Panc1 (cell line): ENCODE data around the gene ALDH2. TPM values are rescaled to one million over a fixed set of nuclear protein-coding genes. Genes with fewer than 3 reads are reported as not detected.
"Not testable (repeated sequence)": the region's sequence is repeated elsewhere in the genome, so short reads cannot be mapped to it uniquely, and the experiment has no call there.

Experiments used
- ATAC-seq: fragments of 200-7000 bp; cut with Tn5 transposase; 2 replicates; pipeline ENCODE4 v1.9.1; 2020; ENCODE audit warnings: mild to moderate bottlenecking, moderate library complexity
- BruUV-seq: library from RNA; stranded (reverse); fragments of 400-500 nt; replicated peaks from 2 replicates; lab custom pipeline; 2021; lab: Mats Ljungman, UMichigan
- CTCF ChIA-PET: fragments of 300-600 bp; sonication (Branson Sonifier 250); formaldehyde crosslinking; loops from one replicate; lab custom pipeline; 2022; ENCODE audit warnings: antibody characterized with exemption; lab: Charles Lee
- POLR2A ChIA-PET: fragments of 300-600 bp; sonication (Branson Sonifier 250); formaldehyde crosslinking; loops from one replicate; lab custom pipeline; 2022; ENCODE audit warnings: antibody characterized with exemption; lab: Charles Lee
- DNase-seq: peaks from one replicate; pipeline ENCODE4 v3.0.0-alpha.2; 2010; ENCODE audit warnings: low read depth, low spot score
- H3K27ac ChIP-seq: 2 replicates; pipeline ENCODE4 v1.5.1; 2011; ENCODE audit warnings: mild to moderate bottlenecking, low read length, inconsistent platforms
- H3K27me3 ChIP-seq: fragments of 200-500 bp; sonication (Bioruptor generic); 2 replicates; pipeline ENCODE4 v1.6.0; 2014; ENCODE audit warnings: low read length, inconsistent platforms; ENCODE audit not compliant: control insufficient read depth, insufficient read depth
- H3K36me3 ChIP-seq: fragments of 200-500 bp; sonication (Bioruptor generic); 2 replicates; pipeline ENCODE4 v1.5.1; 2014; ENCODE audit warnings: inconsistent platforms, mild to moderate bottlenecking, low read length, moderate library complexity; ENCODE audit not compliant: control insufficient read depth, insufficient read depth
- H3K4me1 ChIP-seq: 2 replicates; pipeline ENCODE4 v1.5.1; 2011; ENCODE audit warnings: inconsistent platforms, mild to moderate bottlenecking, low read length, moderate library complexity; ENCODE audit not compliant: control insufficient read depth, insufficient read depth
- H3K4me3 ChIP-seq, 2 experiments: 2 replicates each; pipeline ENCODE4 v1.5.1; 2011 to 2012; ENCODE audit warnings: low read depth in 2 of 2, low read length in 2 of 2, mild to moderate bottlenecking in 2 of 2, inconsistent platforms in 1 of 2, moderate library complexity in 1 of 2
- H3K9me3 ChIP-seq: fragments of 200-500 bp; sonication (Bioruptor generic); 2 replicates; pipeline ENCODE4 v1.5.1; 2014; ENCODE audit warnings: low read depth, mild to moderate bottlenecking, inconsistent platforms, low read length, moderate library complexity; ENCODE audit not compliant: control insufficient read depth, insufficient read depth
- POLR2AphosphoS5 ChIP-seq: IDR thresholded peaks from 2 replicates; pipeline ENCODE4 v1.6.1; 2012; ENCODE audit warnings: mild to moderate bottlenecking, low read depth, low read length, moderate library complexity
- SIN3A ChIP-seq: IDR thresholded peaks from 2 replicates; pipeline ENCODE4 v1.6.1; 2012; ENCODE audit warnings: low read depth, mild to moderate bottlenecking, low read length, moderate library complexity, borderline replicate concordance; ENCODE audit not compliant: insufficient read depth
- TCF7L2 ChIP-seq: IDR thresholded peaks from 2 replicates; pipeline ENCODE4 v1.6.1; 2011; ENCODE audit warnings: mild to moderate bottlenecking, low read depth, low read length, inconsistent platforms
- in situ Hi-C: cut with HindIII; loops from 2 replicates; pipeline ENCODE4 v1.10.0; 2016; ENCODE audit warnings: low sequenced_read_pairs, low pct_unique_long_range_greater_than_20kb
- intact Hi-C: fragments of 100-400 bp; cut with micrococcal nuclease; formaldehyde crosslinking; loops from one replicate; pipeline ENCODE4 v1.10.0; 2022; ENCODE audit not compliant: unreplicated experiment
- total RNA-seq: library from RNA; stranded (reverse); gene quantifications from one replicate; pipeline ENCODE4 v1.2.1, GENCODE V29; 2021; ENCODE audit not compliant: unreplicated experiment
- TF ChIP-seq, protein P1 (sequence below): fragments of 450-650 bp; IDR thresholded peaks from 2 replicates; pipeline ENCODE4 v1.5.1; 2017; ENCODE audit warnings: mild to moderate bottlenecking
- TF ChIP-seq, protein P2 (sequence below), 2 experiments: IDR thresholded peaks; 2 replicates each; pipeline ENCODE4 v1.6.1; 2011 to 2012; ENCODE audit warnings: low read depth in 2 of 2, control low read depth in 1 of 2, low read length in 1 of 2, mild to moderate bottlenecking in 1 of 2, moderate library complexity in 1 of 2; ENCODE audit not compliant: insufficient read depth in 1 of 2

ALDH2 gene
- total RNA-seq, 1 experiment from 2014 or later, result 9.0 TPM

DNA sequence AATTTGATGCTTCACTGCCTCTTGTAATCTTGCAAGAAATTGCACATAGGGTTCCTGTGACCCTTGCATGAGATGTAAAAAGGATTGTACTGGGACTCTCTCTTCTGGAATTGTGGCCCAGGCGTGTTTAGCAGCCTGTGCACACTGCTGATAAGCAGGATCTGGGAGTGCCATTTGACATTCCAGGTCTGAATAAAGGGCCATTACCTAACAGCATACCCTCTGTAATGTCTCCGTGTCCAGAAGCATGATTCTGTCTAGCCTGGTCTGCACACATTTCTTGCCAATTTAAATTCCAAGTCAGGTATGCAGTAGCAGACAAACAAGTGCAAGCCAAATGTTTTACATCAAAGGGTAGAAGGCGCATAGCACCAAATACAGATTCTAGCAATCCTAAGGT lies 57.2 kb downstream of the ALDH2 start:
- Histone ChIP-seq H3K36me3 (no peaks in the 10 kb centered on the region), H3K9me3 (no peaks in the 10 kb centered on the region), H3K27ac (no peak overlapping the region), H3K27me3 (no peaks in the 10 kb centered on the region; the same call in 1 of the 2 replicates), H3K4me1 (peaks cover 2% of the 10 kb centered on the region; the same call in 1 of the 2 replicates), H3K4me3 (no peak overlapping the region)
- ChIA-PET CTCF (interaction anchor here (0.7 kb wide), 1 partner anchor 77 kb away, joined by 3 read pairs; no protein-coding TSS in a partner anchor), POLR2A (no interaction called here)
- TF ChIP-seq POLR2AphosphoS5 (no peak), TCF7L2 (0 out of 2 replicates have a peak, but pooled peaks have one; percentile 14)
- BruUV-seq, result no TSS peak
- in situ Hi-C loops (no loop called here), intact Hi-C loops (no loop called here)
- DNase-seq (no peak), ATAC-seq (no peak)

DNA sequence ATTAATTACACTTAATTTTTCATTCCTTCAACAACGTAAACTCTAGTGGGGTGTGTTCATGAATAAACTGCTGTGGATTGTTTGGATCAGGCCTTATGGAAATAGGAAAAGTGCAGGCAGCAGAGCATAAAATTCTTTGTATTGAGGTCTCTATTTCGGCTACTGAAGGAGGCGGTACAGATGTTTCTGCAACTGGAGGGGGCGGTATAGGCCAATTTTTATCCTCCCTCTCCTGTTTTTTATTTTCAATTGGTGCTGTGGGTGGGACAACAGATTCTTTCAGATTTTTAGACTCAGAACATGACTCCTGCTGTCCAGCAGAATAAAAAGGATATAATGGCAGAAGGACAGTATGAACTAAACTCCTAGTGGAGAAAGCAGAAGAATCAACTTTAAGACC lies 57.6 kb downstream of the ALDH2 start:
- POLR2A ChIA-PET, H3K9me3 ChIP-seq, in situ Hi-C loops, H3K27ac ChIP-seq, H3K4me1 ChIP-seq, H3K36me3 ChIP-seq, H3K27me3 ChIP-seq, BruUV-seq, H3K4me3 ChIP-seq, DNase-seq, intact Hi-C loops: not testable (repeated sequence)
- ATAC-seq, result 0 out of 2 replicates have a peak, but pooled peaks have one; percentile 44
- CTCF ChIA-PET, result interaction anchor here (1.3 kb wide), 1 partner anchor 9 kb away, joined by 3 read pairs; no protein-coding TSS in a partner anchor
- TF ChIP-seq, protein P1, sequence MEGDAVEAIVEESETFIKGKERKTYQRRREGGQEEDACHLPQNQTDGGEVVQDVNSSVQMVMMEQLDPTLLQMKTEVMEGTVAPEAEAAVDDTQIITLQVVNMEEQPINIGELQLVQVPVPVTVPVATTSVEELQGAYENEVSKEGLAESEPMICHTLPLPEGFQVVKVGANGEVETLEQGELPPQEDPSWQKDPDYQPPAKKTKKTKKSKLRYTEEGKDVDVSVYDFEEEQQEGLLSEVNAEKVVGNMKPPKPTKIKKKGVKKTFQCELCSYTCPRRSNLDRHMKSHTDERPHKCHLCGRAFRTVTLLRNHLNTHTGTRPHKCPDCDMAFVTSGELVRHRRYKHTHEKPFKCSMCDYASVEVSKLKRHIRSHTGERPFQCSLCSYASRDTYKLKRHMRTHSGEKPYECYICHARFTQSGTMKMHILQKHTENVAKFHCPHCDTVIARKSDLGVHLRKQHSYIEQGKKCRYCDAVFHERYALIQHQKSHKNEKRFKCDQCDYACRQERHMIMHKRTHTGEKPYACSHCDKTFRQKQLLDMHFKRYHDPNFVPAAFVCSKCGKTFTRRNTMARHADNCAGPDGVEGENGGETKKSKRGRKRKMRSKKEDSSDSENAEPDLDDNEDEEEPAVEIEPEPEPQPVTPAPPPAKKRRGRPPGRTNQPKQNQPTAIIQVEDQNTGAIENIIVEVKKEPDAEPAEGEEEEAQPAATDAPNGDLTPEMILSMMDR, result peak; percentile 60

DNA sequence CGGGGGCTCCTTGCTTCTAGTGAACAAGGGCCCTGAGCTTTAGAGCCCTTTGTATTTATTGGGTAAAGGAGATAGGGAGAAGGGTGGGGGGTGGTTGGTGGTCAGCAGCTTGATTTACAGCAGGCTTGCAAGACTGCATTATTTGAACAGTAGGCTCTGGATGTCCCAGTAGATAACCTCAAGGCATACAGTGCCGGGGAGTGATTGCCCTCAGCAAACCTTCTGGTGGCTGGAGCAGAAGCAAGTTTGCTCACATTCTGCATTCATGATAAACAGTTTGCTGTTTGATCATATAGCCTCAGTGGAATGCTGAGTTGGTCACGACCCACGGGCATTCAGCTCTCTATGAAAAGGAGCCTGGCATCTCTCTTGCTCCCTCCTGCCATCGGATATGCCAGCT lies 58.8 kb downstream of the ALDH2 start:
- peak; percentile 65 for ATAC-seq
- in situ Hi-C loops, result no loop called here
- Histone ChIP-seq H3K4me1 (peaks cover 2% of the 10 kb centered on the region; the same call in 1 of the 2 replicates), H3K9me3 (no peaks in the 10 kb centered on the region), H3K36me3 (no peaks in the 10 kb centered on the region), H3K27me3 (no peaks in the 10 kb centered on the region; the same call in 1 of the 2 replicates), H3K27ac (no peak overlapping the region), H3K4me3 (no peak overlapping the region)
- ChIA-PET CTCF (interaction anchor here (1.3 kb wide), 1 partner anchor 11 kb away, joined by 3 read pairs; no protein-coding TSS in a partner anchor), POLR2A (interaction anchor here (0.6 kb wide), 1 partner anchor 9 kb away, joined by 6 read pairs; no protein-coding TSS in a partner anchor)
- BruUV-seq, result no TSS peak
- TF ChIP-seq, protein P1, result no peak
- TF ChIP-seq POLR2AphosphoS5, result no peak
- no peak for TF ChIP-seq TCF7L2
- TF ChIP-seq SIN3A, result no peak
- TF ChIP-seq, protein P2, sequence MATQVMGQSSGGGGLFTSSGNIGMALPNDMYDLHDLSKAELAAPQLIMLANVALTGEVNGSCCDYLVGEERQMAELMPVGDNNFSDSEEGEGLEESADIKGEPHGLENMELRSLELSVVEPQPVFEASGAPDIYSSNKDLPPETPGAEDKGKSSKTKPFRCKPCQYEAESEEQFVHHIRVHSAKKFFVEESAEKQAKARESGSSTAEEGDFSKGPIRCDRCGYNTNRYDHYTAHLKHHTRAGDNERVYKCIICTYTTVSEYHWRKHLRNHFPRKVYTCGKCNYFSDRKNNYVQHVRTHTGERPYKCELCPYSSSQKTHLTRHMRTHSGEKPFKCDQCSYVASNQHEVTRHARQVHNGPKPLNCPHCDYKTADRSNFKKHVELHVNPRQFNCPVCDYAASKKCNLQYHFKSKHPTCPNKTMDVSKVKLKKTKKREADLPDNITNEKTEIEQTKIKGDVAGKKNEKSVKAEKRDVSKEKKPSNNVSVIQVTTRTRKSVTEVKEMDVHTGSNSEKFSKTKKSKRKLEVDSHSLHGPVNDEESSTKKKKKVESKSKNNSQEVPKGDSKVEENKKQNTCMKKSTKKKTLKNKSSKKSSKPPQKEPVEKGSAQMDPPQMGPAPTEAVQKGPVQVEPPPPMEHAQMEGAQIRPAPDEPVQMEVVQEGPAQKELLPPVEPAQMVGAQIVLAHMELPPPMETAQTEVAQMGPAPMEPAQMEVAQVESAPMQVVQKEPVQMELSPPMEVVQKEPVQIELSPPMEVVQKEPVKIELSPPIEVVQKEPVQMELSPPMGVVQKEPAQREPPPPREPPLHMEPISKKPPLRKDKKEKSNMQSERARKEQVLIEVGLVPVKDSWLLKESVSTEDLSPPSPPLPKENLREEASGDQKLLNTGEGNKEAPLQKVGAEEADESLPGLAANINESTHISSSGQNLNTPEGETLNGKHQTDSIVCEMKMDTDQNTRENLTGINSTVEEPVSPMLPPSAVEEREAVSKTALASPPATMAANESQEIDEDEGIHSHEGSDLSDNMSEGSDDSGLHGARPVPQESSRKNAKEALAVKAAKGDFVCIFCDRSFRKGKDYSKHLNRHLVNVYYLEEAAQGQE (IDR thresholded peaks at IDR 0.05; ENCODE audit: insufficient read depth in 1 of 2, low read depth in 2 of 2, low read length in 1 of 2), result no peak
- no peak for DNase-seq
- intact Hi-C loops, result no loop called here
